22Rv1 (cell line): ENCODE measurements around the gene MCM5.

Source experiments
- H3K27ac ChIP-seq: fragments of 450-650 bp; 2 replicates; pipeline ENCODE4 v1.5.1; 2017
- ZFX ChIP-seq: fragments of 450-650 bp; IDR thresholded peaks from 2 replicates; pipeline ENCODE4 v1.6.1; 2017; ENCODE audit warnings: antibody characterized with exemption, borderline replicate concordance
- TF ChIP-seq, protein P1 (sequence below): fragments of 450-650 bp; IDR thresholded peaks from 2 replicates; pipeline ENCODE4 v1.5.1; 2017; ENCODE audit warnings: mild to moderate bottlenecking

MCM5 gene

DNA sequence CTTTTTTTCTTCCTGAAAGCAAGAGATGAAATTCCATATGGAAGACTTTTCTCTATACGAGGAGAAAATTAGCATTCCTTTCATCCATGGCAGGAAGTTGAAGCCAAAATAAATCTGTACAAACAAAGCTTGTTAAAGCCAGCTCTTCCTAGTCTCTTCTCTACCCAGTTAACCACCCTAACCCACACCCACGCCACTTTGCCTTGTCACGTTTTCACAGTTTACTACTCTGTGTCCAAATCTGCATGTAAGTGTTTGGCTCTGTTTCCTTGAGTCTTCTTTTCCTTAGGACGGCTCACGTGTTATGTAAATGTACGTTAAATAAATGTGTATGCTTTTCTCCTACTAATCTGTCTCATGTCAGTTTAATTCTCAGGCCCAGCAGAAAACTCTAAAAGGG, 26.2 kb upstream of the MCM5 start:
- H3K27ac ChIP-seq = no peak overlapping the region
- no peak for TF ChIP-seq ZFX
- TF ChIP-seq, protein P1, sequence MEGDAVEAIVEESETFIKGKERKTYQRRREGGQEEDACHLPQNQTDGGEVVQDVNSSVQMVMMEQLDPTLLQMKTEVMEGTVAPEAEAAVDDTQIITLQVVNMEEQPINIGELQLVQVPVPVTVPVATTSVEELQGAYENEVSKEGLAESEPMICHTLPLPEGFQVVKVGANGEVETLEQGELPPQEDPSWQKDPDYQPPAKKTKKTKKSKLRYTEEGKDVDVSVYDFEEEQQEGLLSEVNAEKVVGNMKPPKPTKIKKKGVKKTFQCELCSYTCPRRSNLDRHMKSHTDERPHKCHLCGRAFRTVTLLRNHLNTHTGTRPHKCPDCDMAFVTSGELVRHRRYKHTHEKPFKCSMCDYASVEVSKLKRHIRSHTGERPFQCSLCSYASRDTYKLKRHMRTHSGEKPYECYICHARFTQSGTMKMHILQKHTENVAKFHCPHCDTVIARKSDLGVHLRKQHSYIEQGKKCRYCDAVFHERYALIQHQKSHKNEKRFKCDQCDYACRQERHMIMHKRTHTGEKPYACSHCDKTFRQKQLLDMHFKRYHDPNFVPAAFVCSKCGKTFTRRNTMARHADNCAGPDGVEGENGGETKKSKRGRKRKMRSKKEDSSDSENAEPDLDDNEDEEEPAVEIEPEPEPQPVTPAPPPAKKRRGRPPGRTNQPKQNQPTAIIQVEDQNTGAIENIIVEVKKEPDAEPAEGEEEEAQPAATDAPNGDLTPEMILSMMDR = no peak

DNA sequence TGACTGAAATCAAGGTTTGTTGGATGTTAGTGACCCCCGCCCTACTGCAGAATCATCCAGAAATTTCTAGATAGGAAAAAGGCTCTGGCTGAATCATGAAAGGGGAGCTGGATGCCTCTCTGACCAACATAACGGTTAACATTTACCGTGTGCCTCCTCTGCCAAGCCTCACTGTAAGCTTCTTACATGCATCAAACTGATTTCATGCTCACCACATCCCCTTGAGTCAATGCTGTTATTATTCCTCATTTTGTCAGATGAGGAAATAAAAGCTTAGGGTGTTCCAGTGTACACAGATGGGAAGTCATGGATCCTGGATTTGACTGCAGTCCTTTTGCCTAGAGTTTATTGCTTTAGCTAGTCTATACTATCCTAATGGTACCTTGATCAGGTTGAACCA, 24.9 kb upstream of the MCM5 start:
- H3K27ac ChIP-seq = no peak overlapping the region

DNA sequence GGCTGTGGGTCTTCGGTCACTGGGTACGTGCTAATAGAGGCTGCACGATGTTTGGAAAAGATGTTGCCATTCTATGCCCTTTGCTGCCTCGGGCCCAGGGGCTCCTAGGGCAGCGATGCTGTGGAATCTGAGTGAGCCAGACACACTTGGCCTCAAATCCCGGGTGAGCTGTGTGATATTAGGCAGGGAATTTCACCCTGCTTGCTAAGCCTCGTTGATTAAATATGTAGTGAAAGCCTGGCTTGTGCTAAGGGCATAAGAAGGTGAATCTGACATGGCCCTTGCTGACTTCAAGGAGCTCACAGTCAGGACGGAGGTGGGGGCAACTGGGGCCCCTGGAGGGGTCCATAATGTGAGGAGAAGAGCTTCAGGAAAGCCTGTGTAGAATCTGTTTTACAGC, 24.4 kb upstream of the MCM5 start:
- no peak overlapping the region for H3K27ac ChIP-seq
- no peak for TF ChIP-seq ZFX
- TF ChIP-seq, protein P1 = no peak

More for the DNA sequence above, 24.9 kb upstream of the MCM5 start:
- TF ChIP-seq, protein P1 = no peak
- TF ChIP-seq ZFX = no peak

DNA sequence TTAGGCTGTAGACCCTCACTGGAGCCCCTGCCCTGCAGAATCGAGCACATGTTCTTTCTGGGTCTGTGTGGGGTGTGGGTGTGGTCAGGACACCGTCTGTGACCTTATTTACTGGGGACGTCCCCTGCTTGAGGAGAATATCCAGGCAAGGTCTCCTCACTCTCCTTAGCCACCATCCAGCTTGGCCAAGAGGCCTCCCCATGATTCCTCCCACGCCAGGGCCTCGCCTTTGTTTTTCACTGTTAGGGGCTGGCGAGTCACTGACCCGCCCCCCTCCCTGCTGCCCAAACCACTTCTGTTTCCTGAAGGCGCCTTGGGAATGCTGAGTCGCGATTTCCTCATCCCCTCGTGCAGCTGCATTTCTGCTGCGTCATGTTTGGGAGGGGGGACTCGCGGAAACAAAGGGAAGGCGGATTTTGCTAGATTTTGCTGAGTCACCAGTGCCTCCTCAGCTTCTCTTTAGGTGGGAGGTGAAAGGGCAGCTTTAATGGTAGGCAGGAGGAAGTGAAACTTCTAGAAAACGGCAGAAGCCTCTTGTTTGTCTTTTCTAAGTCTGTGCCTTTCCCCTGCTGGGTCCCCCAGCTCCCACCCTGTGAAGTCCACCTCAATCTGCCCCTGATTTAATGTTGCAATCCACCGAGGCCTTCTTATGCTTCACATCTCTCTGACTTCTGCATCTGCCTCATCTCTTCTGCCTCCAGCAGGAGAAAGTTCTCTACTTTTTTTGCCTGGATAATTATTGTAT, 23.0 kb upstream of the MCM5 start:
- TF ChIP-seq, protein P1 = no peak
- TF ChIP-seq ZFX = no peak
- H3K27ac ChIP-seq = peak overlapping the region; percentile 61

DNA sequence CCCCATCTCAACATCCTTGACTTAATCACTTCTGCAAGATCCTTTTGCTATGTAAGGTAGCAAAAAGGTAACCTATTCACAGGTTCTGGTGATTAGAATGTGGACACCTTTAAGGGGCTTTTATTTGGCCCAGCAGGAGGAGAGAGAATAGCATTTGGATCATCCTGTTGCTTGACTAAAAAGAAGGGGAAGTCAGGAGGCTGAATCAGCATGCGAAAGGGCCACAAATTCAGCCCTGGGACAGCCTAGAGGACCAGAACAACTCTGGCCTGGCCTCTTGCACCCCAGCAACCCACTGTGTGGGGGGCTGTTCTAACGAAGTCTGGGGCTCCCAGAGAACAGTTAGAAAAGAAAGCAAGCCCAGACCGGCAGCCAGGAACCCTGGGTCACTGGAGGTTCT, 22.2 kb upstream of the MCM5 start:
- TF ChIP-seq ZFX = no peak
- peak overlapping the region; percentile 61 for H3K27ac ChIP-seq

DNA sequence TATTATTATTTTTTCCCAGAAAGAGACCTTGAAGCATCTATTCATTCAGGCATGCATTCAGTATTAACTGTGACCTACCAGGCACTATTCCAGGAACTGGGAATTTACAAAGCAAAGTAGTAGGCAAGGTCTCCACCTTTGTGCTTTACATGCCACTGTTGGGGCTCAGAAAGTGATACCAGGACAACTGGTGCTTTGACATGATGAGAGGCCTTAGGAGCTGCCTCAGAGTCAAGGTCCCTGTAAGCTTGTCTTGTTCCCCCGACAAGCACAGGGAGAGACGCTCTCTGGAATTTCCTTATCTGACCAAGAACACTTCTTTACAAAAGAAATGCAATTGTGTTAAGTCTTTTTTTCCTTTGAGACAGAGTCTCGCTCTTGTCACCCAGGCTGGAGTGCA, 21.3 kb upstream of the MCM5 start:
- no peak for TF ChIP-seq ZFX
- TF ChIP-seq, protein P1 = no peak
- 0 out of 2 replicates have a peak overlapping the region, but pooled peaks have one; percentile 22 for H3K27ac ChIP-seq

DNA sequence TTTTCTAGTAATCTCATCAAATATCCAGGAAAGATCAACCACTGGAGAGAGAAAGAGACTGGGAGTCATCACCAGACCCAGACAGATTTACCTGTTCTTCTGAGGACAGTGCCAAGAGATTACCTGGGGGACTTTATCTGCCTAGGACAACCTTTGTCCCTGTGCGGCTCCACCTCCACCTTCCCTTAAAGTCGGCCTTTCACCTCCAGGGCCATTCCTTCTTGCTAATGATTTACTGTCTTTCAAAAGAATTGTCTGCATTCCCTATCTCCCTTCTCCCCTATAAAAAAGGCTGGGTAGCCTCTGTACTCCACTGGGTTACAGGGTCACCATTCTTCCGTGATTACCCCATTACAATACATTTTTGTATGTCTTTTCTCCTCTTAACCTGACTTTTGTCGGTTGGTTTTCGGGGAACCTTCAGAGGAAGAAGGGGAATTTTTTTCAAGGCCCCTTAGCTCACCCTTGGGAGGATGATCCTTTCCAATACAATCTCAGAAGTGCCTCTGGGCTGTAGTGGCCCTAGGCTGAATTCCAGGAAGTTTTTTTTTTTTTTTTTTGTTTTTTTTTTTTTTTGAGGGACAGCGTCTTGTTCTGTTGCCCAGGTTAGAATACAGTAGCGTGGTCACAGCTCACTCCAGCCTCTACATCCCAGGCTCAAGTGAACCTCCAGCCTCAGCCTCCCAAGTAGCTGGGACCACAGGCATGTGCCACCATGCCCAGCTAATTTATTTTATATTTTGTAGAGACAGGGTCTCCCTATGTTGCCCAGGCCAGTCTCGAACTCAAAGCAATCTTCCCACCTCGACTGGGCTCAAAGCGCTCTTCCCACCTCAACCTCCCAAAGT, 20.6 kb upstream of the MCM5 start:
- H3K27ac ChIP-seq = 0 out of 2 replicates have a peak overlapping the region, but pooled peaks have one; percentile 22
- TF ChIP-seq ZFX = no peak

DNA sequence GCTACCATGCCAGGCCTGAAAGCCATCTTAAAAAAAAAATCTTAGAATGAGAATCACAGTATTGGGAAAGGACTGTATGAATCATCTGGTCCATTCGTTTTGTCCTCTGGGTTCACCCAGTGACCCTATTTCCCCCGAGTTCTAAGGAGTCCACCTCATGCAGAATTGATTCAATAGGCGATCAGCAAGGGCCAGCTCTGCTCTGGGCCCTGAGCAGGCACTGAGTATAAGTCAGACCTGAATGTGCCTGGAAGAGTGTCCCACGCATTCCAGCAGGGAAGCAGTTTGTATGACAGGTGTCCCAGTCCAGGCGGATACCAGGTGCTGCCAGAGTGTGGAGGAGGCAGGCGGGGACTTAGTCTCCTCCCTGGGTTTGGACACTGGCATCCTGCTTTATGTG, 19.9 kb upstream of the MCM5 start:
- TF ChIP-seq, protein P1 = no peak
- no peak for TF ChIP-seq ZFX
- peak overlapping the region; percentile 50 for H3K27ac ChIP-seq
